HG03439 (cell line): ENCODE results near the gene APOA5.
"Not testable (repeated sequence)": the region's sequence is repeated elsewhere in the genome, so short reads cannot be mapped to it uniquely, and the experiment has no call there.

Experiments used
- ATAC-seq: cut with Tn5 transposase; IDR thresholded peaks from one replicate; pipeline ENCODE4 v1.9.1; 2021; ENCODE audit warnings: mild to moderate bottlenecking, moderate library complexity; ENCODE audit not compliant: unreplicated experiment

Gene APOA5

DNA sequence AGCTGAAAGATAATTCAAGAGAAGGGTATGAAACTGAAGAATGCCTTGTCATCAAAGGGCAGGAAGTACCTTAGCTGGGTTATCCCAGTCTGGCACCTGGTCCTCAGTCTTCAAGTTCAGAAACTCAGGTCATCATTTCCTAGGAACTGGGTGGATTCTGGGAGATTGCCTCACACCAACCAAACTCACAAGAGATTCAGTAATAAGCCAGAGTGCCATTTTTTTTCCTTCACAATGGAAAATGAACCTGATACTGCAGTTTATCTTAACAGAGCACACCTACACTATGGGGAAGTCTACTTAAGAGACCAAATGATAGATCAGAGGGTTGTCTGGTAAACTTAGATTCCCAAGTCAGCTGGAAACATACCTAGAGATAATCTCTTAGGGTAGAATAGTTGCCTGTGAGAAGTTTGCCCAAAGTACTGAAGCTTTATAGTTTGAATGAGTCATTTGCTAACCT lies 15.1 kb downstream of the APOA5 start:
- ATAC-seq: no peak

DNA sequence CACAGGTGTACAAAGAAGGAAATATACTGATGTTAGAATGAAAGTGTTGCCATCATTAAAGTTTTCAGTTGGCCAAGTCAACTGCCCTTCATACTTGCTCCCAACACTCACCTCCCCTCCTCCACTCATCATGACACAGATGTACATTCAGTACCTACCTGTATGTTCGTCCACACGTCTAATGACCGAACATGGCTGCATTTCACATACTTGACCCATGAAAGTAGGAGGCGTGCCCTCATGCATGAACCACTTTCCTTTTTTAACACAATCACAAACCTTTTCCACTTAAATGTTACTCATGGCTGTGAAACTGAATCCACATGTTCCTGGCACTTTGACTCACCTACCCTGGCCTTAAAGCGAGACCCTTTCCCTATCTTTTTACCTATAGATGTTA lies 15.7 kb downstream of the APOA5 start:
- no peak for ATAC-seq

DNA sequence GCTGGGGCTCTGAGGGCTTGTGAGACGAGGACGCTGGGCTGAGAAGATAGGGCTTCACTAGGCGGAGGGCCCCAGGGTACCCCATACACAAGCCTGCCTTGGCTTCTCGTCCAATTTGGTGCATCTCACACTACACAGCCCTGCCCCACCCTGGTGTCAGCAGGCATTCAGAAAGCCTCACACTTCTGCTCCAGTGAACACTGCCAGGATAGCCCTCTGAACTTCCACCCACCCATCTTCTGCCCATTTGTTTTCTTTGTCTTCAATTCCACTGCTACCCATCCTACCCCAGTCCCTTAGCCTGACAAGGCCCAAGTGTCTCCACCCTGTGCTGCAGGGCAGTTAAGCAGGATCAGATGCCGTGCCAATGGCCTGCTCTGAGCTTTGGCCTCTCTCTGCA lies 17.0 kb downstream of the APOA5 start:
- no peak for ATAC-seq

- ATAC-seq: peak; percentile 27
Measured at GRCh38 chr11:116773203-116774097, 18.2 kb downstream of the APOA5 start.

DNA sequence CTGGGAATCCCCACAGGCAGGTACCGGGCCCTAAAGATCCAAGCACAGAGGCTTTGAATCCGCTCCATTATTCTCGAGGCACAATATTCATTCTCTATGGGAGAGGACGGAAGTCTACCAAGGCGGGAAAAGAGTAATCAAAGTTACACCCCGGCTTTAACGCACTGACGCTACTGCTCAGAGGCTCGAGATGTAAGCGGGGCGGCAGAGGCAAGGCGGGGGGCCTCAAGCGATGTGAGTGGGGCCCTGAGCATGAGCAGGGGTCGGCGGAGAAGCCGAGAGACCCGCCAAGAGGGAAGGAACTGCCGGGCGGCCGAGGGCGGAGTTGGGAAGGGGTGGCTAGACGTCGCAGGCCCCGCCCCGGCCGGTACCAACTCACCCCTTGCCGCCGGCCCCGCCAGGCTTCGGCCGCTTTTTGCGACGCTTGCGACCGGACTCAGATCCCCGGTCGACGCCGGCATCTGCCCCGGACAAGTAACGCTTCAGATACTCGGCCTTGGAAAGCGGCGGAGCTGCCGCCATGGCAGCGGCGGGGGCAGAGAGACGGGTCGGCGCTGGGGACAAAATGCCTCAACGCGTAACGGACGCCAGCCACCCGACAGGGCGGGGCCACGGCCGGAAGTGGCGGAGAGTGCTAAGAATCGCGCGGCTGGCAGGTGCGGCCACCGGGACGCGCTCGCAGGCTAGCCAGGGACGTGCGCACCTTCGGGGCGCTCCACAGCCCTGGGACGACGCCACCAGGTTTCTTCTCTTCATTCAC lies 19.1 kb downstream of the APOA5 start, which contains the start of gene BUD13:
TSS of gene BUD13 (minus strand) at position 545 of the 760 bp plus-strand sequence. CDS start at position 522, 23 bp downstream.
- ATAC-seq: peak; percentile 88

- no peak for ATAC-seq
Measured at GRCh38 chr11:116771935-116772334, 19.7 kb downstream of the APOA5 start.

- no peak for ATAC-seq
Measured at GRCh38 chr11:116762132-116762531, 29.5 kb downstream of the APOA5 start.

DNA sequence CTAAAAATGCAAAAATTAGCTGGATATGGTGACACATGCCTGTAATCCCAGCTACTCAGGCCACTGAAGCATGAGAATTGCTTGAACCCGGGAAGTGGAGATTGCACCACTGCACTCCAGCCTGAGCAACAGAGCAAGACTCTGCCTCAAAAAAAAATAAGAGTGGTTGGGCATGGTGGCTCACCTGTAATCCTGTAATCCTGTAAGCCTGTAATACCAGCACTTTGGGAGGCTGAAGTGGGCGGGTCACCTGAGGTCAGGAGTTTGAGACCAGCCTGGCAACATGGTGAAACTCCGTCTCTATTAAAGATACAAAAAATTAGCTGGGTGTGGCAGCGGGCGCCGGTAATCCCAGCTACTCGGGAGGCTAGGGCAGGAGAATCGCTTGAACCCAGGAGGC lies 35.6 kb downstream of the APOA5 start:
- not testable (repeated sequence) for ATAC-seq

GRCh38 chr11:116750070-116750718 lies 41.5 kb downstream of the APOA5 start:
- ATAC-seq: no peak

GRCh38 chr11:116742104-116742503 lies 49.6 kb downstream of the APOA5 start:
- ATAC-seq: no peak

- no peak for ATAC-seq
Measured at GRCh38 chr11:116740741-116741140, 50.9 kb downstream of the APOA5 start.
